HCT116 (cell line): ENCODE measurements around the gene IRGC. TPM values are rescaled to one million over a fixed set of nuclear protein-coding genes. Genes with fewer than 3 reads are reported as not detected.
A peak's percentile ranks its signal among the peaks of the same experiment; 100 is the strongest.

Experiments
- ATAC-seq: fragments of 200-7000 bp; cut with Tn5 transposase; 2 replicates; pipeline ENCODE4 v1.9.1; 2020; ENCODE audit warnings: mild to moderate bottlenecking, moderate library complexity
- BruUV-seq: library from RNA; stranded (reverse); fragments of 400-500 nt; replicated peaks from 2 replicates; lab custom pipeline; 2021; lab: Mats Ljungman, UMichigan
- CTCF ChIA-PET: fragments of 300-600 bp; sonication (Branson Sonifier 250); formaldehyde crosslinking; loops from one replicate; lab custom pipeline; 2021; ENCODE audit warnings: antibody characterized with exemption; lab: Charles Lee
- POLR2A ChIA-PET: fragments of 300-600, 350-600 bp; sonication (Branson Sonifier 250); formaldehyde crosslinking; loops from one replicate; lab custom pipeline; 2021; ENCODE audit warnings: antibody characterized with exemption; lab: Charles Lee
- RAD21 ChIA-PET, 2 experiments: fragments of 300-600 bp; sonication (Branson Sonifier 250); formaldehyde crosslinking; loops; one replicate each; lab custom pipeline; 2023; ENCODE audit warnings: low total read pairs in 2 of 2; ENCODE audit not compliant: uncharacterized antibody in 2 of 2, unreplicated experiment in 2 of 2, low non-redundant PET in 1 of 2; lab: Charles Lee
- DNase-seq: peaks from one replicate; pipeline ENCODE4 v3.0.0-alpha.2; 2010; ENCODE audit warnings: low read depth, low spot score
- H2AFZ ChIP-seq: fragments of 200-600 bp; shearing (Covaris generic), sonication (generic); 2 replicates; pipeline ENCODE4 v1.6.1; 2017; ENCODE audit warnings: low read depth, mixed run types, mixed read lengths, antibody characterized with exemption, low read length; ENCODE audit not compliant: poor library complexity, severe bottlenecking
- H3K27ac ChIP-seq: 2 replicates; pipeline ENCODE4 v1.5.1; 2012; ENCODE audit warnings: low read depth, low read length
- H3K27me3 ChIP-seq: fragments of 200-600 bp; sonication (generic); 2 replicates; pipeline ENCODE4 v1.6.1; 2016; ENCODE audit warnings: mixed run types, low read length, mixed read lengths; ENCODE audit not compliant: insufficient read depth
- H3K36me3 ChIP-seq, 2 experiments: fragments of 200-500 bp in 1 of 2; fragments of 200-600 bp in 1 of 2; sonication (Bioruptor generic) in 1 of 2; sonication (generic) in 1 of 2; 2 replicates each; pipeline versions ENCODE4 v1.5.1 to v1.6.1; 2014 to 2016; ENCODE audit warnings: low read length in 2 of 2, inconsistent platforms in 1 of 2, mixed read lengths in 1 of 2, mixed run types in 1 of 2; ENCODE audit not compliant: insufficient read depth in 2 of 2, control insufficient read depth in 1 of 2
- H3K4me1 ChIP-seq, 2 experiments: fragments of 200-600 bp in 1 of 2; sonication (generic) in 1 of 2; 2 replicates each; pipeline versions ENCODE4 v1.5.1 to v1.6.1; 2012 to 2017; ENCODE audit warnings: low read length in 2 of 2, inconsistent platforms in 1 of 2, mild to moderate bottlenecking in 1 of 2, mixed read lengths in 1 of 2, mixed run types in 1 of 2, moderate library complexity in 1 of 2; ENCODE audit not compliant: insufficient read depth in 2 of 2, control insufficient read depth in 1 of 2
- H3K4me2 ChIP-seq: fragments of 200-600 bp; sonication (generic); 2 replicates; pipeline ENCODE4 v1.6.1; 2017; ENCODE audit warnings: mixed run types, low read length, mixed read lengths
- H3K4me3 ChIP-seq, 2 experiments: fragments of 200-600 bp in 1 of 2; sonication (generic) in 1 of 2; replicated peaks in 1 of 2; 2 replicates each; pipeline ENCODE4 v1.5.1; 2011 to 2016; ENCODE audit warnings: low read length in 2 of 2, control low read depth in 1 of 2, low read depth in 1 of 2, mild to moderate bottlenecking in 1 of 2, mixed read lengths in 1 of 2, mixed run types in 1 of 2
- H3K79me2 ChIP-seq: fragments of 200-600 bp; sonication (generic); 2 replicates; pipeline ENCODE4 v1.6.1; 2017; ENCODE audit warnings: mild to moderate bottlenecking, mixed run types, low read length, moderate library complexity, mixed read lengths; ENCODE audit not compliant: insufficient read depth
- H3K9ac ChIP-seq: fragments of 200-600 bp; sonication (generic); 2 replicates; pipeline ENCODE4 v1.6.1; 2016; ENCODE audit warnings: low read length, mixed read lengths
- H3K9me2 ChIP-seq: fragments of 200-600 bp; sonication (generic), shearing (Covaris generic); 2 replicates; pipeline ENCODE4 v1.6.1; 2017; ENCODE audit warnings: mixed run types, mild to moderate bottlenecking, moderate library complexity; ENCODE audit not compliant: insufficient read depth
- H3K9me3 ChIP-seq, 2 experiments: fragments of 200-500 bp in 1 of 2; fragments of 200-600 bp in 1 of 2; sonication (Bioruptor generic) in 1 of 2; sonication (generic) in 1 of 2; 2 replicates each; pipeline ENCODE4 v1.6.1; 2014 to 2017; ENCODE audit warnings: low read length in 2 of 2, mixed read lengths in 2 of 2, inconsistent platforms in 1 of 2, low read depth in 1 of 2, mild to moderate bottlenecking in 1 of 2, mixed run types in 1 of 2, moderate library complexity in 1 of 2; ENCODE audit not compliant: control insufficient read depth in 1 of 2, insufficient read depth in 1 of 2
- H4K20me1 ChIP-seq: fragments of 200-600 bp; sonication (generic), shearing (Covaris generic); 2 replicates; pipeline ENCODE4 v1.6.1; 2017; ENCODE audit warnings: mixed run types, mild to moderate bottlenecking, moderate library complexity; ENCODE audit not compliant: insufficient read depth
- CEBPB ChIP-seq: IDR thresholded peaks from 2 replicates; pipeline ENCODE4 v1.6.1; 2012; ENCODE audit warnings: low read depth
- EGR1 ChIP-seq: IDR thresholded peaks from 2 replicates; pipeline ENCODE4 v1.6.1; 2012; ENCODE audit warnings: low read depth
- ELF1 ChIP-seq: IDR thresholded peaks from 2 replicates; pipeline ENCODE4 v1.6.1; 2012; ENCODE audit warnings: low read depth, borderline replicate concordance
- EZH2 ChIP-seq: fragments of 200-600 bp; sonication (generic); IDR thresholded peaks from 2 replicates; pipeline ENCODE4 v1.6.1; 2017; ENCODE audit warnings: antibody characterized with exemption, mixed run types
- EZH2phosphoT487 ChIP-seq: fragments of 200-600 bp; IDR thresholded peaks from 2 replicates; pipeline ENCODE4 v1.6.1; 2018; ENCODE audit warnings: antibody characterized with exemption, borderline replicate concordance
- FOSL1 ChIP-seq: IDR thresholded peaks from 2 replicates; pipeline ENCODE4 v1.6.1; 2012; ENCODE audit warnings: low read depth
- POLR2A ChIP-seq: IDR thresholded peaks from 2 replicates; pipeline ENCODE4 v1.7.0; 2011; ENCODE audit warnings: borderline replicate concordance; ENCODE audit not compliant: insufficient read depth, insufficient read length; ENCODE audit errors: extremely low read depth
- SIN3A ChIP-seq: IDR thresholded peaks from 2 replicates; pipeline ENCODE4 v1.6.1; 2012; ENCODE audit warnings: low read depth
- TCF7L2 ChIP-seq: IDR thresholded peaks from 2 replicates; pipeline ENCODE4 v1.7.0; 2011; ENCODE audit warnings: borderline replicate concordance, inconsistent platforms; ENCODE audit not compliant: insufficient read depth, insufficient read length; ENCODE audit errors: extremely low read depth
- YY1 ChIP-seq: IDR thresholded peaks from 2 replicates; pipeline ENCODE4 v1.6.1; 2011; ENCODE audit warnings: low read length, low read depth, moderate library complexity, mild to moderate bottlenecking; ENCODE audit not compliant: insufficient replicate concordance; ENCODE audit errors: extremely low read depth
- ZFX ChIP-seq: fragments of 450-650 bp; IDR thresholded peaks from 2 replicates; pipeline ENCODE4 v1.6.1; 2017
- ZNF274 ChIP-seq: fragments of 200-500 bp; sonication (Bioruptor generic); IDR thresholded peaks from 2 replicates; pipeline ENCODE4 v1.6.1; 2014; ENCODE audit warnings: mild to moderate bottlenecking, low read depth, low read length, inconsistent platforms
- intact Hi-C: fragments of 100-400 bp; cut with micrococcal nuclease; formaldehyde crosslinking; loops from 2 replicates; pipeline ENCODE4 v1.10.0; 2022
- total RNA-seq: library from RNA; stranded (reverse); gene quantifications from one replicate; pipeline ENCODE4 v1.2.1, GENCODE V29; 2021; ENCODE audit not compliant: unreplicated experiment
- TF ChIP-seq, protein P1 (sequence below): IDR thresholded peaks from 2 replicates; pipeline ENCODE4 v1.6.1; 2012
- TF ChIP-seq, protein P2 (sequence below): IDR thresholded peaks from 2 replicates; pipeline ENCODE4 v1.6.1; 2012
- TF ChIP-seq, protein P3 (sequence below): IDR thresholded peaks from 2 replicates; pipeline ENCODE4 v1.6.1; 2011; ENCODE audit warnings: mild to moderate bottlenecking, low read length, moderate library complexity; ENCODE audit not compliant: insufficient replicate concordance; ENCODE audit errors: extremely low read depth
- TF ChIP-seq, protein P4 (sequence below), 3 experiments: fragments of 200-600 bp in 1 of 3; sonication (generic) in 1 of 3; IDR thresholded peaks in 2 of 3; conservative IDR thresholded peaks in 1 of 3; 2 replicates each; pipeline ENCODE4 v1.5.1; 2012 to 2017; ENCODE audit warnings: low read depth in 2 of 3, low read length in 2 of 3, antibody characterized with exemption in 1 of 3, borderline replicate concordance in 1 of 3, control low read depth in 1 of 3, mild to moderate bottlenecking in 1 of 3, mixed read lengths in 1 of 3, mixed run types in 1 of 3, moderate library complexity in 1 of 3; ENCODE audit not compliant: insufficient read depth in 1 of 3

IRGC gene
- total RNA-seq, 1 experiment from 2014 or later, result not detected

DNA sequence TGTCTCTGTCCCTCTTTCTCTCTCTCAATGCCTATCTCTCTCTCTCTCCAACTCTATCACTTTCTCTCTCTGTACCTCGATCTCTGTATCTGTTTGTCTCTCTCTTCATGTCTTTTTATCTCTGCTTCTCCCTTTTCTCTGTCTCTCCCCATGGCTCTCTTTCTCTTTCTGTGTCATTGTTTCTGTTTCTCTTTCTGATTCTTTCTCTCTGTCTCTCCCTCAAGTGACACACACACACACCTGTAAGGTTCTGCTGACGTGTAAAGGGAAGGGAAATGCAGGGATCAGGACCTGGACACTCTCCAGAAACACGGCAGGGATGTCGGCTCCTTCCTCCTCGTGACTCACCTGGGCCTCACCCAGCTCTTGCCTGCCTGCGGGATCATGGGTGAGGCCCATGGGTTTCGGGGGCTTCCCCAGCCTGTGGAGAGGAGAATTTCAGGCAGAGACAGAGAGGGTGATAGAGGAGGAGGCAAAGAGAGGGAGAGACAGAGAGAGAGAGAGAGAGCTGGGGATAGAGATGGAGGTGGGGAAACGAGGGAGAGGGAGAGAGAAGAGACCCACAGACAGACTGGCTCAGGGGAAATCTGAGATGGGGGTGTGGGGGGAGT lies 40.5 kb upstream of the IRGC start (continued):
- TF ChIP-seq POLR2A, result no peak
- no peak for TF ChIP-seq ZFX
- TF ChIP-seq, protein P1, sequence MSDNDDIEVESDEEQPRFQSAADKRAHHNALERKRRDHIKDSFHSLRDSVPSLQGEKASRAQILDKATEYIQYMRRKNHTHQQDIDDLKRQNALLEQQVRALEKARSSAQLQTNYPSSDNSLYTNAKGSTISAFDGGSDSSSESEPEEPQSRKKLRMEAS, result peak; percentile 88
- TF ChIP-seq ZNF274, result no peak

DNA sequence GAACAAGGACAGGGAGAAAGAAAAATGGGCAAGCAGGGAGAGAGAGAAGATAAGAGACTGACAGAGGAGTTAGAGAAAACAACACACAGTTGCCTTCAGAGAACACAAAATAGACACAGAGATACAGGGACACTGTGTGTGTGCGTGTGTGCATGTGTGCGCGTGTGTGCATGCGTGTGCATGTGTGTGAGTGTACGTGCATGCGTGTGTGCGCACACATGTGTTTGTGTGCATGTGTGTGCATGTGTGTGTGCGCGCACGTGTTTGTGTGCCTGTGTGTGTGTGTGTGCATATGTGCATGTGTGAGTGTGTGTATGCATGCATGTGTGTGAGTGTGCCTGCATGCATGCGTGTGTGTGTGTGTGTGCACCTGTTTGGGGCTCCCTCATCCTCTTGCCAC lies 40.0 kb upstream of the IRGC start:
- ATAC-seq (peak; percentile 20), DNase-seq (no peak)
- Histone ChIP-seq H3K4me2 (peak overlapping the region; percentile 70), H3K9ac (peak overlapping the region; percentile 54), H3K27me3 (no peaks in the 10 kb centered on the region), H3K4me3 (peak overlapping the region in 1 of 2 experiments; percentile 34; a peak in 3 of 4 replicates), H3K4me1 (peaks cover 36 to 64% of the 10 kb centered on the region in 2 experiments), H2AFZ (no peak overlapping the region), H3K36me3 (no peaks in the 10 kb centered on the region), H3K79me2 (no peaks in the 10 kb centered on the region), H4K20me1 (no peaks in the 10 kb centered on the region), H3K27ac (peak overlapping the region; percentile 72), H3K9me3 (no peaks in the 10 kb centered on the region), H3K9me2 (no peaks in the 10 kb centered on the region)
- no TSS peak for BruUV-seq
- ChIA-PET RAD21 (no interaction called here), POLR2A (interaction anchor here (1.0 to 2.0 kb wide), 3 partner anchors 11 to 14 kb away, joined by 3 to 8 read pairs (median 3); no protein-coding TSS in a partner anchor), CTCF (no interaction called here)
- no peak for TF ChIP-seq TCF7L2
- TF ChIP-seq, protein P1, result no peak
- TF ChIP-seq, protein P2, sequence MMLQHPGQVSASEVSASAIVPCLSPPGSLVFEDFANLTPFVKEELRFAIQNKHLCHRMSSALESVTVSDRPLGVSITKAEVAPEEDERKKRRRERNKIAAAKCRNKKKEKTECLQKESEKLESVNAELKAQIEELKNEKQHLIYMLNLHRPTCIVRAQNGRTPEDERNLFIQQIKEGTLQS, result no peak
- no peak for TF ChIP-seq SIN3A
- TF ChIP-seq EGR1, result no peak
- TF ChIP-seq, protein P3, sequence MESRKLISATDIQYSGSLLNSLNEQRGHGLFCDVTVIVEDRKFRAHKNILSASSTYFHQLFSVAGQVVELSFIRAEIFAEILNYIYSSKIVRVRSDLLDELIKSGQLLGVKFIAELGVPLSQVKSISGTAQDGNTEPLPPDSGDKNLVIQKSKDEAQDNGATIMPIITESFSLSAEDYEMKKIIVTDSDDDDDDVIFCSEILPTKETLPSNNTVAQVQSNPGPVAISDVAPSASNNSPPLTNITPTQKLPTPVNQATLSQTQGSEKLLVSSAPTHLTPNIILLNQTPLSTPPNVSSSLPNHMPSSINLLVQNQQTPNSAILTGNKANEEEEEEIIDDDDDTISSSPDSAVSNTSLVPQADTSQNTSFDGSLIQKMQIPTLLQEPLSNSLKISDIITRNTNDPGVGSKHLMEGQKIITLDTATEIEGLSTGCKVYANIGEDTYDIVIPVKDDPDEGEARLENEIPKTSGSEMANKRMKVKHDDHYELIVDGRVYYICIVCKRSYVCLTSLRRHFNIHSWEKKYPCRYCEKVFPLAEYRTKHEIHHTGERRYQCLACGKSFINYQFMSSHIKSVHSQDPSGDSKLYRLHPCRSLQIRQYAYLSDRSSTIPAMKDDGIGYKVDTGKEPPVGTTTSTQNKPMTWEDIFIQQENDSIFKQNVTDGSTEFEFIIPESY, result no peak
- no peak for TF ChIP-seq EZH2
- TF ChIP-seq YY1, result no peak
- TF ChIP-seq, protein P4, sequence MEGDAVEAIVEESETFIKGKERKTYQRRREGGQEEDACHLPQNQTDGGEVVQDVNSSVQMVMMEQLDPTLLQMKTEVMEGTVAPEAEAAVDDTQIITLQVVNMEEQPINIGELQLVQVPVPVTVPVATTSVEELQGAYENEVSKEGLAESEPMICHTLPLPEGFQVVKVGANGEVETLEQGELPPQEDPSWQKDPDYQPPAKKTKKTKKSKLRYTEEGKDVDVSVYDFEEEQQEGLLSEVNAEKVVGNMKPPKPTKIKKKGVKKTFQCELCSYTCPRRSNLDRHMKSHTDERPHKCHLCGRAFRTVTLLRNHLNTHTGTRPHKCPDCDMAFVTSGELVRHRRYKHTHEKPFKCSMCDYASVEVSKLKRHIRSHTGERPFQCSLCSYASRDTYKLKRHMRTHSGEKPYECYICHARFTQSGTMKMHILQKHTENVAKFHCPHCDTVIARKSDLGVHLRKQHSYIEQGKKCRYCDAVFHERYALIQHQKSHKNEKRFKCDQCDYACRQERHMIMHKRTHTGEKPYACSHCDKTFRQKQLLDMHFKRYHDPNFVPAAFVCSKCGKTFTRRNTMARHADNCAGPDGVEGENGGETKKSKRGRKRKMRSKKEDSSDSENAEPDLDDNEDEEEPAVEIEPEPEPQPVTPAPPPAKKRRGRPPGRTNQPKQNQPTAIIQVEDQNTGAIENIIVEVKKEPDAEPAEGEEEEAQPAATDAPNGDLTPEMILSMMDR (IDR thresholded peaks at IDR 0.05 in 2 of 3, conservative IDR thresholded peaks at IDR 0.05 in 1 of 3; ENCODE audit: borderline replicate concordance in 1 of 3, insufficient read depth in 1 of 3, low read depth in 2 of 3, low read length in 2 of 3), result no peak
- no peak for TF ChIP-seq CEBPB
- no peak for TF ChIP-seq EZH2phosphoT487
- TF ChIP-seq FOSL1, result no peak
- no peak for TF ChIP-seq POLR2A
- no peak for TF ChIP-seq ELF1
- intact Hi-C loops, result loop anchor here (10.0 kb wide), 1 partner anchor 109 kb away; the partner anchor contains the start of gene KCNN4
